ENCODE results near the gene CTNNA2. TPM values are rescaled to one million over a fixed set of nuclear protein-coding genes. Genes with fewer than 3 reads are reported as not detected.
A peak's percentile ranks its signal among the peaks of the same experiment; 100 is the strongest.

The CTNNA2 gene
- total and polyA plus RNA-seq, 2 of the 8 experiments (the other 6 are each of a cell fraction or from before 2014, with no cell fraction given), result 3.9 to 9.0 TPM

DNA sequence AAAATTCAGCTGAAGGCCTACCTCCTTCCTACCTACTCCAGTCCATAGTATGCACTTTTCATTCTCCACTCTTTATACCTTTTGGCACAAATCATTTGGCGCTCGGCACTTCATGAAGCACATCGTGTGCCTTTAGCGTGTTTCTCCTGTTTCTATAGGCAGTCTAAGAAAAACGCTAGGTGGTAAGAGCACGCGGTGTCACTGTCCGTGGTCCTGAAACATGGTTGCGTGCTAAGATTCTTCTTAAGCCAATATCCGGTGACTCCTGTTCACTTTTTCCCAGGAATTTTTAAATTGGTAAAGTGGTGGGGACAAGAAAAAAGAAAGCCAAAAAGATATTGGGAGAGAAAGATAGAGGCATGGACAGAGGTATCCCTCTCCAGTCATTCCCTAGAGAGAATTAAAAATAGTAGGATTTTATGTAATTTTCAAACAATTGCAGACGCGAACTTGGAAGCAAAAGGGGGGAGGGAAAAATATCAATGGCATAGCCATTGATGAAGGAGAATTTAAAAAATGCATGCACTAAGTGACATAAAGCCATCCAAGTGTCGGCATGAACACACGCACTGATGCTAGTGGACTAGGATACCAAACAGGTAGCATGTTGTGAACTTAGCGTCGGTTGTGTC is 1.4 kb upstream of the CTNNA2 start (continued):
- TF ChIP-seq CHD7 (IDR thresholded peaks at IDR 0.05; ENCODE audit: insufficient replicate concordance, low read length) (peak; percentile 58), CBX8 (IDR thresholded peaks at IDR 0.05; ENCODE audit: borderline replicate concordance, low read depth, low read length) (no peak), HDAC6 (IDR thresholded peaks at IDR 0.05; ENCODE audit: low read depth, low read length) (no peak), CHD2 (IDR thresholded peaks at IDR 0.05; ENCODE audit: low read length) (no peak), EGR1 (IDR thresholded peaks at IDR 0.05; ENCODE audit: borderline replicate concordance, low read depth, low read length) (no peak), BRCA1 (IDR thresholded peaks at IDR 0.05; ENCODE audit: low read depth, low read length) (no peak), NANOG (IDR thresholded peaks at IDR 0.05; ENCODE audit: insufficient read depth, low read depth, low read length, poor library complexity, severe bottlenecking) (no peak), SP1 (IDR thresholded peaks at IDR 0.05; ENCODE audit: low read depth, low read length) (no peak)
- TF ChIP-seq, protein P1, sequence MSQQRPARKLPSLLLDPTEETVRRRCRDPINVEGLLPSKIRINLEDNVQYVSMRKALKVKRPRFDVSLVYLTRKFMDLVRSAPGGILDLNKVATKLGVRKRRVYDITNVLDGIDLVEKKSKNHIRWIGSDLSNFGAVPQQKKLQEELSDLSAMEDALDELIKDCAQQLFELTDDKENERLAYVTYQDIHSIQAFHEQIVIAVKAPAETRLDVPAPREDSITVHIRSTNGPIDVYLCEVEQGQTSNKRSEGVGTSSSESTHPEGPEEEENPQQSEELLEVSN (IDR thresholded peaks at IDR 0.05), result peak; percentile 82
- TF ChIP-seq, protein P2, sequence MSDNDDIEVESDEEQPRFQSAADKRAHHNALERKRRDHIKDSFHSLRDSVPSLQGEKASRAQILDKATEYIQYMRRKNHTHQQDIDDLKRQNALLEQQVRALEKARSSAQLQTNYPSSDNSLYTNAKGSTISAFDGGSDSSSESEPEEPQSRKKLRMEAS (IDR thresholded peaks at IDR 0.05), result peak; percentile 99

Data from H1 (cell line).